Lower lobe of right lung (tissue), 2 donors: ENCODE measurements around the gene VEPH1. TPM values are rescaled to one million over a fixed set of nuclear protein-coding genes. Genes with fewer than 3 reads are reported as not detected.

ENCODE experiments used
- ATAC-seq, 2 donors: fragments of 200-7000 bp; cut with Tn5 transposase; one replicate each; pipeline ENCODE4 v1.9.1; 2020 to 2022; ENCODE audit warnings: mild to moderate bottlenecking in 2 of 2, moderate library complexity in 2 of 2
- DNase-seq: peaks from one replicate; pipeline ENCODE4 v3.0.0-alpha.2; 2020
- H3K27ac ChIP-seq: fragments of 200-600 bp; one replicate; pipeline ENCODE4 v1.8.0; 2022
- H3K27me3 ChIP-seq: fragments of 200-600 bp; one replicate; pipeline ENCODE4 v1.8.0; 2022; ENCODE audit warnings: low read depth
- H3K36me3 ChIP-seq: fragments of 200-600 bp; one replicate; pipeline ENCODE4 v1.8.0; 2022; ENCODE audit warnings: mild to moderate bottlenecking
- H3K4me1 ChIP-seq: fragments of 200-600 bp; one replicate; pipeline ENCODE4 v1.8.0; 2022
- H3K4me3 ChIP-seq: fragments of 200-600 bp; one replicate; pipeline ENCODE4 v1.8.0; 2022; ENCODE audit warnings: mild to moderate bottlenecking
- H3K9me3 ChIP-seq: fragments of 200-600 bp; one replicate; pipeline ENCODE4 v1.8.0; 2022
- CTCF ChIP-seq: fragments of 200-600 bp; IDR thresholded peaks from one replicate; pipeline ENCODE4 v1.8.0; 2022; ENCODE audit warnings: antibody characterized with exemption, mild to moderate bottlenecking
- intact Hi-C: fragments of 100-400 bp; cut with DNase I; formaldehyde crosslinking; loops from one replicate; pipeline ENCODE4 v1.11.0; 2022
- total RNA-seq: library from RNA; stranded (reverse); fragmentation: NEBNext Ultra II Directional; extraction: Animal tissue kit (Norgen Biotek cat#: 25700); gene quantifications from one replicate; pipeline ENCODE4 v1.2.1, GENCODE V29; 2021
- donor health status: DM: no; HTN: yes; CAD: no; lungs with severe emphysema.

VEPH1 gene
- total RNA-seq, 1 donor from 2014 or later, result 116 TPM

GRCh38 chr3:157514371-157514895 is 11.2 kb upstream of the VEPH1 start:
- TF ChIP-seq CTCF, result no peak
- Histone ChIP-seq H3K27ac (no peak overlapping the region), H3K9me3 (no peaks in the 10 kb centered on the region), H3K27me3 (no peaks in the 10 kb centered on the region), H3K36me3 (no peaks in the 10 kb centered on the region), H3K4me1 (no peaks in the 10 kb centered on the region), H3K4me3 (no peak overlapping the region)
- DNase-seq (no peak), ATAC-seq (peak; percentile 88 to 95)
- intact Hi-C loops, result no loop called here

GRCh38 chr3:157513585-157513984 is 10.4 kb upstream of the VEPH1 start:
- intact Hi-C loops, result no loop called here
- ATAC-seq (no peak), DNase-seq (no peak)
- H3K36me3 ChIP-seq, result no peaks in the 10 kb centered on the region
- TF ChIP-seq CTCF, result no peak
- no peaks in the 10 kb centered on the region for H3K4me1 ChIP-seq
- H3K27ac ChIP-seq, result no peak overlapping the region
- H3K4me3 ChIP-seq, result no peak overlapping the region
- no peaks in the 10 kb centered on the region for H3K9me3 ChIP-seq
- no peaks in the 10 kb centered on the region for H3K27me3 ChIP-seq

GRCh38 chr3:157512534-157512933 is 9.3 kb upstream of the VEPH1 start:
- H3K27ac ChIP-seq, result no peak overlapping the region
- no peaks in the 10 kb centered on the region for H3K4me1 ChIP-seq
- H3K9me3 ChIP-seq, result no peaks in the 10 kb centered on the region
- no peak for TF ChIP-seq CTCF
- no peaks in the 10 kb centered on the region for H3K27me3 ChIP-seq
- H3K36me3 ChIP-seq, result no peaks in the 10 kb centered on the region
- DNase-seq (no peak), ATAC-seq (no peak)
- H3K4me3 ChIP-seq, result no peak overlapping the region
- intact Hi-C loops, result no loop called here

GRCh38 chr3:157508461-157508860 is 5.2 kb upstream of the VEPH1 start:
- H3K27me3 ChIP-seq, result no peaks in the 10 kb centered on the region
- no peaks in the 10 kb centered on the region for H3K36me3 ChIP-seq
- no peak overlapping the region for H3K4me3 ChIP-seq
- no peak for ATAC-seq
- intact Hi-C loops, result no loop called here
- H3K9me3 ChIP-seq, result no peaks in the 10 kb centered on the region
- no peak for TF ChIP-seq CTCF
- H3K4me1 ChIP-seq, result peaks cover 5% of the 10 kb centered on the region
- no peak for DNase-seq
- H3K27ac ChIP-seq, result no peak overlapping the region

GRCh38 chr3:157501863-157502262 is 1.4 kb downstream of the VEPH1 start:
- peaks cover 17% of the 10 kb centered on the region for H3K4me1 ChIP-seq
- intact Hi-C loops, result no loop called here
- DNase-seq, result no peak
- no peak for ATAC-seq
- H3K36me3 ChIP-seq, result no peaks in the 10 kb centered on the region
- H3K27me3 ChIP-seq, result peaks cover 12% of the 10 kb centered on the region
- H3K27ac ChIP-seq, result peak overlapping the region; percentile 58
- no peak for TF ChIP-seq CTCF
- peak overlapping the region; percentile 52 for H3K4me3 ChIP-seq
- H3K9me3 ChIP-seq, result no peaks in the 10 kb centered on the region

GRCh38 chr3:157500232-157500631 is 3.0 kb downstream of the VEPH1 start:
- peaks cover 12% of the 10 kb centered on the region for H3K27me3 ChIP-seq
- no peak for TF ChIP-seq CTCF
- H3K9me3 ChIP-seq, result no peaks in the 10 kb centered on the region
- intact Hi-C loops, result no loop called here
- no peak for DNase-seq
- no peaks in the 10 kb centered on the region for H3K36me3 ChIP-seq
- ATAC-seq, result no peak
- H3K4me1 ChIP-seq, result peaks cover 17% of the 10 kb centered on the region
- H3K27ac ChIP-seq, result peak overlapping the region; percentile 62
- H3K4me3 ChIP-seq, result peak overlapping the region; percentile 43
